A549 (cell line): ENCODE measurements around the gene CORO2A. TPM values are rescaled to one million over a fixed set of nuclear protein-coding genes. Genes with fewer than 3 reads are reported as not detected.

Experiments
- ATAC-seq, 2 experiments: fragments of 200-7000 bp in 1 of 2; fragments of >200 bp in 1 of 2; cut with Nextera tagmentation in 1 of 2; cut with Tn5 transposase in 1 of 2; 3 replicates each; pipeline versions ENCODE4 v1.8.0 to v1.9.1; 2018 to 2020; ENCODE audit warnings: mild to moderate bottlenecking in 1 of 2, moderate library complexity in 1 of 2
- CTCF ChIA-PET: fragments of 300-600 bp; sonication (Branson Sonifier 250); formaldehyde crosslinking; extraction: SDS; loops from one replicate; lab custom pipeline; 2021; ENCODE audit warnings: antibody characterized with exemption, inconsistent platforms; lab: Yijun Ruan, JAX
- POLR2A ChIA-PET: fragments of 350-600 bp; formaldehyde crosslinking; extraction: SDS; loops from one replicate; lab custom pipeline; 2021; ENCODE audit warnings: antibody characterized with exemption, inconsistent platforms; lab: Yijun Ruan, JAX
- DNase-seq, 2 experiments: peaks; one replicate each; pipeline versions ENCODE4 v3.0.0 to v3.0.0-alpha.2; 2011 to 2016; ENCODE audit warnings: low read depth in 1 of 2, low spot score in 1 of 2
- FAIRE-seq: peaks from 2 replicates; lab custom pipeline; 2011; peaks lifted over from hg19 to GRCh38; lab: Jason Lieb, UNC
- H3K27ac ChIP-seq, 2 experiments: fragments of >200 bp; sonication (Bioruptor Twin); formaldehyde crosslinking; 3 replicates each; pipeline ENCODE4 v1.5.1; 2016 to 2017
- H3K4me1 ChIP-seq: fragments of >200 bp; sonication (Bioruptor Twin); formaldehyde crosslinking; 3 replicates; pipeline ENCODE4 v1.6.1; 2016
- H3K4me2 ChIP-seq: fragments of >200 bp; sonication (Bioruptor Twin); formaldehyde crosslinking; 3 replicates; pipeline ENCODE4 v1.6.1; 2016
- H3K4me3 ChIP-seq: fragments of >200 bp; sonication (Bioruptor Twin); formaldehyde crosslinking; 3 replicates; pipeline ENCODE4 v1.5.1; 2016
- H3K9me3 ChIP-seq: fragments of >200 bp; sonication (Bioruptor Twin); formaldehyde crosslinking; 3 replicates; pipeline ENCODE4 v1.6.1; 2016
- ATOH8 ChIP-seq: fragments of 250-450 bp; sonication (Bioruptor Pico); IDR thresholded peaks from 2 replicates; pipeline ENCODE4 v1.5.0; 2020; ENCODE audit warnings: low read depth, mild to moderate bottlenecking, moderate library complexity
- CBX8 ChIP-seq: fragments of 200-600 bp; sonication (generic); IDR thresholded peaks from 2 replicates; pipeline ENCODE4 v1.6.1; 2016
- CHD2 ChIP-seq: fragments of 150-350 bp; IDR thresholded peaks from 2 replicates; pipeline ENCODE4 v1.6.1; 2014; ENCODE audit warnings: low read length; ENCODE audit not compliant: partially characterized antibody
- CTCF ChIP-seq: fragments of >200 bp; sonication (Bioruptor Twin); formaldehyde crosslinking; IDR thresholded peaks from 3 replicates; pipeline ENCODE4 v1.5.1; 2016
- E2F6 ChIP-seq: IDR thresholded peaks from 2 replicates; pipeline ENCODE4 v1.6.1; 2012; ENCODE audit warnings: low read depth, borderline replicate concordance
- ELK1 ChIP-seq: fragments of 150-350 bp; IDR thresholded peaks from 2 replicates; pipeline ENCODE4 v1.6.1; 2014; ENCODE audit warnings: low read depth, mild to moderate bottlenecking, low read length
- ESRRA ChIP-seq: fragments of 150-350 bp; IDR thresholded peaks from 2 replicates; pipeline ENCODE4 v1.6.1; 2014; ENCODE audit warnings: mild to moderate bottlenecking, low read length, borderline replicate concordance
- FOSB ChIP-seq: fragments of 250-450 bp; sonication (Bioruptor Pico); IDR thresholded peaks from 2 replicates; pipeline ENCODE4 v1.5.0; 2020; ENCODE audit warnings: mild to moderate bottlenecking, moderate library complexity
- FOSL2 ChIP-seq, 2 experiments: fragments of 450-650 bp in 1 of 2; fragments of >200 bp in 1 of 2; sonication (Bioruptor Twin) in 1 of 2; formaldehyde crosslinking; IDR thresholded peaks; 2 replicates each; pipeline versions ENCODE4 v1.5.0 to v1.6.1; 2016 to 2020; ENCODE audit warnings: mild to moderate bottlenecking in 1 of 2, moderate library complexity in 1 of 2
- GATA3 ChIP-seq: IDR thresholded peaks from 2 replicates; pipeline ENCODE4 v1.6.1; 2012; ENCODE audit warnings: borderline replicate concordance
- HMGXB4 ChIP-seq: fragments of 250-450 bp; sonication (Bioruptor Pico); IDR thresholded peaks from 2 replicates; pipeline ENCODE4 v1.5.0; 2021; ENCODE audit warnings: mild to moderate bottlenecking, moderate library complexity, borderline replicate concordance
- JUN ChIP-seq, 2 experiments: fragments of >200 bp; sonication (Bioruptor Twin); formaldehyde crosslinking; IDR thresholded peaks; 2 replicates in 1 of 2; 3 replicates in 1 of 2; pipeline ENCODE4 v1.6.1; 2016 to 2017
- JUNB ChIP-seq: fragments of >200 bp; sonication (Bioruptor Twin); formaldehyde crosslinking; IDR thresholded peaks from 2 replicates; pipeline ENCODE4 v1.6.1; 2016
- KDM1A ChIP-seq: fragments of 200-600 bp; sonication (generic); IDR thresholded peaks from 2 replicates; pipeline ENCODE4 v1.6.1; 2016; ENCODE audit warnings: low read depth, mild to moderate bottlenecking
- KDM5A ChIP-seq: fragments of 200-600 bp; sonication (generic); IDR thresholded peaks from 2 replicates; pipeline ENCODE4 v1.6.1; 2016; ENCODE audit warnings: antibody characterized with exemption, mild to moderate bottlenecking
- MAFK ChIP-seq: fragments of 450-650 bp; IDR thresholded peaks from 2 replicates; pipeline ENCODE4 v1.6.1; 2014; ENCODE audit not compliant: partially characterized antibody
- MAZ ChIP-seq: fragments of 150-350 bp; IDR thresholded peaks from 2 replicates; pipeline ENCODE4 v1.6.1; 2014; ENCODE audit warnings: antibody characterized with exemption, low read depth, low read length, borderline replicate concordance
- POLR2A ChIP-seq: IDR thresholded peaks from 2 replicates; pipeline ENCODE4 v1.6.1; 2012; ENCODE audit warnings: mild to moderate bottlenecking, low read length
- POLR2AphosphoS2 ChIP-seq: conservative IDR thresholded peaks from 2 replicates; pipeline ENCODE4 v1.6.1; 2012; ENCODE audit warnings: low read length, improper control_type of control experiment, inconsistent platforms
- RARB ChIP-seq: fragments of 250-450 bp; sonication (Bioruptor Pico); IDR thresholded peaks from 2 replicates; pipeline ENCODE4 v1.8.0; 2021; ENCODE audit warnings: mild to moderate bottlenecking, moderate library complexity
- RNF2 ChIP-seq: fragments of 200-600 bp; sonication (generic); IDR thresholded peaks from 2 replicates; pipeline ENCODE4 v1.6.1; 2016; ENCODE audit warnings: low read depth, mild to moderate bottlenecking, antibody characterized with exemption, moderate library complexity, borderline replicate concordance
- SMC3 ChIP-seq: fragments of >200 bp; sonication (Bioruptor Twin); formaldehyde crosslinking; IDR thresholded peaks from 3 replicates; pipeline ENCODE4 v1.6.1; 2018; ENCODE audit warnings: inconsistent platforms
- SREBF2 ChIP-seq: fragments of 450-650 bp; IDR thresholded peaks from 2 replicates; pipeline ENCODE4 v1.6.1; 2014; ENCODE audit warnings: mild to moderate bottlenecking, moderate library complexity
- TFCP2L1 ChIP-seq: fragments of 250-450 bp; sonication (Bioruptor Pico); IDR thresholded peaks from 2 replicates; pipeline ENCODE4 v1.5.0; 2021; ENCODE audit warnings: mild to moderate bottlenecking
- USF2 ChIP-seq: fragments of 450-650 bp; IDR thresholded peaks from 2 replicates; pipeline ENCODE4 v1.6.1; 2014; ENCODE audit warnings: antibody characterized with exemption
- ZC3H11A ChIP-seq: fragments of 450-650 bp; IDR thresholded peaks from 2 replicates; pipeline ENCODE4 v1.6.1; 2014; ENCODE audit warnings: antibody characterized with exemption, mild to moderate bottlenecking
- ZNF302 ChIP-seq: fragments of 250-450 bp; sonication (Bioruptor Pico); IDR thresholded peaks from 2 replicates; pipeline ENCODE4 v1.9.0; 2021; ENCODE audit warnings: inconsistent platforms, mild to moderate bottlenecking, moderate library complexity
- ZSCAN20 ChIP-seq: fragments of 250-450 bp; sonication (Bioruptor Pico); IDR thresholded peaks from 2 replicates; pipeline ENCODE4 v1.8.0; 2022; ENCODE audit warnings: mild to moderate bottlenecking, moderate library complexity
- WGBS: methylation state at CpG from one replicate; pipeline ENCODE4 v1.1.6; 2017; ENCODE audit errors: missing lambda C conversion rate; 5-methylcytosine and 5-hydroxymethylcytosine counted together
- polyA plus RNA-seq, 4 experiments: library from polyadenylated mRNA; depleted of rRNA in 3 of 4; stranded (reverse); fragments of >200 nt; fragmentation: RNase III in 1 of 4; extraction: RNeasy Plus Mini Kit Qiagen cat#74134 plus additional on column Dnase treatment in 1 of 4; gene quantifications; 2 replicates in 3 of 4; 3 replicates in 1 of 4; pipeline ENCODE4 v1.2.3, GENCODE V29; 2011 to 2017

The CORO2A gene
- polyA plus RNA-seq, 2 of the 4 experiments (the other 2 are of a cell fraction): 0.49 to 2.0 TPM

GRCh38 chr9:98149422-98149821 is 43.0 kb downstream of the CORO2A start:
- no peaks in the 10 kb centered on the region for H3K9me3 ChIP-seq
- H3K4me1 ChIP-seq: peaks cover 22% of the 10 kb centered on the region
- H3K27ac ChIP-seq: no peak overlapping the region; a peak in 1 of 6 replicates
- POLR2A ChIA-PET: no interaction called here
- CTCF ChIA-PET: interaction anchor here (0.6 kb wide), 2 partner anchors 15 to 150 kb away, joined by 3 read pairs; no protein-coding TSS in a partner anchor
- no peak for TF ChIP-seq POLR2A
- no peak for TF ChIP-seq CHD2
- TF ChIP-seq ZC3H11A: no peak
- no peak for TF ChIP-seq ELK1
- TF ChIP-seq RARB (CRISPR knock-in tag): no peak
- no peak for TF ChIP-seq CTCF
- TF ChIP-seq FOSL2 (IDR thresholded peaks at IDR 0.05): no peak
- TF ChIP-seq FOSL2 (CRISPR knock-in tag; IDR thresholded peaks at IDR 0.05): no peak
- TF ChIP-seq CBX8: no peak
- TF ChIP-seq ESRRA: no peak
- TF ChIP-seq ATOH8 (CRISPR knock-in tag): no peak
- TF ChIP-seq TFCP2L1 (CRISPR knock-in tag): no peak
- no peak for TF ChIP-seq JUNB
- TF ChIP-seq E2F6: no peak
- TF ChIP-seq MAFK: no peak
- TF ChIP-seq USF2: no peak
- H3K4me3 ChIP-seq: no peak overlapping the region
- 58% methylated on average over 3 of the region's 3 CpGs for WGBS
- ATAC-seq: no peak
- no peak overlapping the region for H3K4me2 ChIP-seq
- no peak for DNase-seq
- no peak for FAIRE-seq

- CTCF ChIA-PET: interaction anchor here (0.7 kb wide), 1 partner anchor 32 kb away, joined by 5 read pairs; no protein-coding TSS in a partner anchor
- FAIRE-seq (no peak), DNase-seq (no peak), ATAC-seq (no peak)
- H3K4me1 ChIP-seq: peaks cover 22% of the 10 kb centered on the region
- no peak overlapping the region for H3K4me2 ChIP-seq
- 88% methylated on average over 2 of the region's 2 CpGs for WGBS
- POLR2A ChIA-PET: interaction anchor here (0.8 kb wide), 1 partner anchor 92 kb away, joined by 5 read pairs; the partner anchor contains the start of gene NANS
- H3K27ac ChIP-seq: no peak overlapping the region; a peak in 1 of 6 replicates
- no peak overlapping the region for H3K4me3 ChIP-seq
- no peak for TF ChIP-seq SREBF2
- TF ChIP-seq POLR2AphosphoS2: no peak
- no peak for TF ChIP-seq ESRRA
- no peak for TF ChIP-seq RNF2
- no peak for TF ChIP-seq GATA3
- no peak for TF ChIP-seq ZNF302 (CRISPR knock-in tag)
- TF ChIP-seq FOSB (CRISPR knock-in tag): no peak
- TF ChIP-seq HMGXB4 (CRISPR knock-in tag): no peak
- TF ChIP-seq KDM5A: no peak
- no peak for TF ChIP-seq TFCP2L1 (CRISPR knock-in tag)
- no peak for TF ChIP-seq SMC3
- TF ChIP-seq JUN (IDR thresholded peaks at IDR 0.05): no peak
- no peak for TF ChIP-seq ZSCAN20 (CRISPR knock-in tag)
- no peak for TF ChIP-seq MAZ
- no peak for TF ChIP-seq KDM1A
- H3K9me3 ChIP-seq: no peaks in the 10 kb centered on the region
These were observed 44.0 kb downstream of the CORO2A start for GRCh38 chr9:98148486-98148885.
